Thymus (tissue), 11 donors: ENCODE measurements around the gene ATRNL1. TPM values are rescaled to one million over a fixed set of nuclear protein-coding genes. Genes with fewer than 3 reads are reported as not detected.

Source experiments
- DNase-seq, 9 donors: peaks; one replicate each; pipeline ENCODE4 v3.0.0-alpha.2; 2013; ENCODE audit warnings: low spot score in 9 of 9, low read depth in 6 of 9, missing footprints in 1 of 9
- H3K27ac ChIP-seq, 2 donors: one replicate each; pipeline ENCODE4 v1.5.1; 2013; ENCODE audit warnings: control low read depth in 1 of 2, low read depth in 1 of 2, low read length in 1 of 2, mild to moderate bottlenecking in 1 of 2, moderate library complexity in 1 of 2
- H3K27me3 ChIP-seq, 2 donors: one replicate each; pipeline ENCODE4 v1.5.1; 2013; ENCODE audit warnings: low read length in 1 of 2; ENCODE audit not compliant: control insufficient read depth in 2 of 2, insufficient read depth in 1 of 2
- H3K36me3 ChIP-seq, 2 donors: one replicate each; pipeline ENCODE4 v1.5.1; 2013; ENCODE audit warnings: low read length in 1 of 2, mild to moderate bottlenecking in 1 of 2, moderate library complexity in 1 of 2; ENCODE audit not compliant: control insufficient read depth in 2 of 2, insufficient read depth in 2 of 2
- H3K4me1 ChIP-seq, 2 donors: one replicate each; pipeline ENCODE4 v1.5.1; 2013; ENCODE audit warnings: low read length in 2 of 2; ENCODE audit not compliant: control insufficient read depth in 2 of 2, insufficient read depth in 2 of 2
- H3K4me3 ChIP-seq, 2 donors: one replicate each; pipeline ENCODE4 v1.5.1; 2013; ENCODE audit warnings: low read length in 2 of 2, control low read depth in 1 of 2, mild to moderate bottlenecking in 1 of 2
- H3K9me3 ChIP-seq, 2 donors: one replicate each; pipeline ENCODE4 v1.5.1; 2013; ENCODE audit warnings: low read length in 1 of 2, mild to moderate bottlenecking in 1 of 2; ENCODE audit not compliant: control insufficient read depth in 2 of 2, insufficient read depth in 1 of 2
- WGBS: extraction: QIAGEN DNeasy Blood & Tissue Kit; methylation state at CpG from one replicate; pipeline ENCODE4 v1.1.7; 2013; 5-methylcytosine and 5-hydroxymethylcytosine counted together
- polyA plus RNA-seq: library from polyadenylated mRNA; stranded (reverse); fragments of 200-250 nt; gene quantifications from one replicate; pipeline ENCODE4 v1.2.3, GENCODE V29; 2013
- total RNA-seq: library from RNA; stranded (reverse); fragments of 120-200 nt; gene quantifications from one replicate; pipeline ENCODE4 v1.2.4, GENCODE V29; 2013
- donor health status: healthy.

Gene ATRNL1
- total and polyA plus RNA-seq, 2 donors: 0.84 to 3.4 TPM

GRCh38 chr10:115638246-115638645 is 545.1 kb downstream of the ATRNL1 start:
- Histone ChIP-seq H3K36me3 (no peaks in the 10 kb centered on the region), H3K4me3 (no peak overlapping the region), H3K27ac (no peak overlapping the region), H3K4me1 (no peaks in the 10 kb centered on the region), H3K9me3 (no peaks in the 10 kb centered on the region), H3K27me3 (no peaks in the 10 kb centered on the region)
- WGBS: 81% methylated on average over 1 of the region's 1 CpG
- DNase-seq: no peak

GRCh38 chr10:115649217-115649616 is 556.1 kb downstream of the ATRNL1 start:
- Histone ChIP-seq H3K27me3 (no peaks in the 10 kb centered on the region), H3K4me3 (no peak overlapping the region), H3K9me3 (no peaks in the 10 kb centered on the region), H3K27ac (no peak overlapping the region), H3K36me3 (no peaks in the 10 kb centered on the region), H3K4me1 (no peaks in the 10 kb centered on the region)
- DNase-seq: no peak
- WGBS: 85% methylated on average over 3 of the region's 3 CpGs

GRCh38 chr10:115653473-115653872 is 560.3 kb downstream of the ATRNL1 start:
- H3K9me3 ChIP-seq: no peaks in the 10 kb centered on the region
- DNase-seq: no peak
- no peak overlapping the region for H3K27ac ChIP-seq
- H3K36me3 ChIP-seq: no peaks in the 10 kb centered on the region
- H3K4me1 ChIP-seq: no peaks in the 10 kb centered on the region
- no peaks in the 10 kb centered on the region for H3K27me3 ChIP-seq
- no peak overlapping the region for H3K4me3 ChIP-seq
- WGBS: 51% methylated on average over 1 of the region's 1 CpG

GRCh38 chr10:115654961-115655360 is 561.8 kb downstream of the ATRNL1 start:
- Histone ChIP-seq H3K36me3 (no peaks in the 10 kb centered on the region), H3K27me3 (no peaks in the 10 kb centered on the region), H3K27ac (no peak overlapping the region), H3K4me3 (no peak overlapping the region), H3K9me3 (no peaks in the 10 kb centered on the region), H3K4me1 (no peaks in the 10 kb centered on the region)
- 92% methylated on average over 5 of the region's 5 CpGs for whole genome bisulfite sequencing
- no peak for DNase-seq

GRCh38 chr10:115657161-115657860 is 564.1 kb downstream of the ATRNL1 start:
- 87% methylated on average over 4 of the region's 4 CpGs for WGBS
- DNase-seq: no peak
- no peak overlapping the region for H3K4me3 ChIP-seq
- no peaks in the 10 kb centered on the region for H3K36me3 ChIP-seq
- H3K4me1 ChIP-seq: no peaks in the 10 kb centered on the region
- H3K27me3 ChIP-seq: no peaks in the 10 kb centered on the region
- H3K27ac ChIP-seq: no peak overlapping the region
- H3K9me3 ChIP-seq: no peaks in the 10 kb centered on the region

- Histone ChIP-seq H3K27me3 (no peaks in the 10 kb centered on the region), H3K4me3 (no peak overlapping the region), H3K36me3 (no peaks in the 10 kb centered on the region), H3K27ac (no peak overlapping the region), H3K9me3 (no peaks in the 10 kb centered on the region), H3K4me1 (no peaks in the 10 kb centered on the region)
- DNase-seq: no peak
- WGBS: 82% methylated on average over 3 of the region's 3 CpGs
Measured at GRCh38 chr10:115659616-115660015, 566.5 kb downstream of the ATRNL1 start.

- DNase-seq: no peak
- Histone ChIP-seq H3K9me3 (no peaks in the 10 kb centered on the region), H3K27me3 (no peaks in the 10 kb centered on the region), H3K4me1 (no peaks in the 10 kb centered on the region), H3K4me3 (no peak overlapping the region), H3K36me3 (no peaks in the 10 kb centered on the region), H3K27ac (no peak overlapping the region)
- 97% methylated on average over 1 of the region's 1 CpG for WGBS
Measured at GRCh38 chr10:115660391-115660790, 567.2 kb downstream of the ATRNL1 start.

GRCh38 chr10:115662422-115662821 is 569.3 kb downstream of the ATRNL1 start:
- DNase-seq: no peak
- Histone ChIP-seq H3K9me3 (no peaks in the 10 kb centered on the region), H3K36me3 (no peaks in the 10 kb centered on the region), H3K27me3 (no peaks in the 10 kb centered on the region), H3K27ac (no peak overlapping the region), H3K4me1 (no peaks in the 10 kb centered on the region), H3K4me3 (no peak overlapping the region)

GRCh38 chr10:115665549-115665948 is 572.4 kb downstream of the ATRNL1 start:
- H3K27me3 ChIP-seq: no peaks in the 10 kb centered on the region
- no peak for DNase-seq
- 82% methylated on average over 2 of the region's 2 CpGs for WGBS
- H3K36me3 ChIP-seq: no peaks in the 10 kb centered on the region
- H3K4me1 ChIP-seq: no peaks in the 10 kb centered on the region
- no peak overlapping the region for H3K4me3 ChIP-seq
- no peaks in the 10 kb centered on the region for H3K9me3 ChIP-seq
- H3K27ac ChIP-seq: no peak overlapping the region
